ENCODE data around the gene CD151. TPM values are rescaled to one million over a fixed set of nuclear protein-coding genes. Genes with fewer than 3 reads are reported as not detected.

The CD151 gene
- total and polyA plus RNA-seq, 4 experiments from 2014 or later: 9.7 to 24.8 (median 22.1) TPM

GRCh38 chr11:863023-863909, 30.5 kb downstream of the CD151 start:
- no peak overlapping the region for H3K4me3 ChIP-seq (ENCODE audit: low read length in 2 of 2)
- H3K27me3 ChIP-seq (ENCODE audit: insufficient read depth, low read length): no peaks in the 10 kb centered on the region
- POLR2A ChIA-PET (ENCODE audit: partially characterized antibody): no interaction called here
- H3K36me3 Mint-ChIP-seq: no peaks in the 10 kb centered on the region
- H3K27me3 Mint-ChIP-seq: no peaks in the 10 kb centered on the region
- H3K9me3 Mint-ChIP-seq: no peaks in the 10 kb centered on the region
- no peak overlapping the region for H3K27ac Mint-ChIP-seq
- H3K27ac ChIP-seq (ENCODE audit: low read depth, low read length): no peak overlapping the region
- CTCF ChIA-PET (ENCODE audit: partially characterized antibody): no interaction called here
- no peaks in the 10 kb centered on the region for H3K36me3 ChIP-seq (ENCODE audit: insufficient read depth, low read length)
- H3K4me1 ChIP-seq (ENCODE audit: insufficient read depth, low read length): no peaks in the 10 kb centered on the region
- intact Hi-C loops (cut with micrococcal nuclease): no loop called here
- DNase-seq: no peak
- H3K4me1 Mint-ChIP-seq: no peaks in the 10 kb centered on the region
- H3K9me3 ChIP-seq (ENCODE audit: control insufficient read depth in 1 of 2, low read length in 2 of 2): no peaks in the 10 kb centered on the region
- no peak overlapping the region for H3K4me3 Mint-ChIP-seq

GRCh38 chr11:863910-864827, 31.4 kb downstream of the CD151 start:
- Mint-ChIP-seq H3K27me3 (no peaks in the 10 kb centered on the region), H3K27ac (no peak overlapping the region), H3K4me3 (no peak overlapping the region), H3K9me3 (no peaks in the 10 kb centered on the region), H3K36me3 (no peaks in the 10 kb centered on the region), H3K4me1 (no peaks in the 10 kb centered on the region)
- Histone ChIP-seq H3K36me3 (ENCODE audit: insufficient read depth, low read length) (no peaks in the 10 kb centered on the region), H3K4me1 (ENCODE audit: insufficient read depth, low read length) (no peaks in the 10 kb centered on the region), H3K27ac (ENCODE audit: low read depth, low read length) (no peak overlapping the region), H3K4me3 (ENCODE audit: low read length in 2 of 2) (no peak overlapping the region), H3K9me3 (ENCODE audit: control insufficient read depth in 1 of 2, low read length in 2 of 2) (no peaks in the 10 kb centered on the region), H3K27me3 (ENCODE audit: insufficient read depth, low read length) (no peaks in the 10 kb centered on the region)
- CTCF ChIA-PET (ENCODE audit: partially characterized antibody): no interaction called here
- intact Hi-C loops (cut with micrococcal nuclease): no loop called here
- no peak for DNase-seq
- POLR2A ChIA-PET (ENCODE audit: partially characterized antibody): no interaction called here

GRCh38 chr11:864898-865297, 32.1 kb downstream of the CD151 start:
- CTCF ChIA-PET (ENCODE audit: partially characterized antibody): no interaction called here
- Histone ChIP-seq H3K4me1 (ENCODE audit: insufficient read depth, low read length) (no peaks in the 10 kb centered on the region), H3K9me3 (ENCODE audit: control insufficient read depth in 1 of 2, low read length in 2 of 2) (no peaks in the 10 kb centered on the region), H3K27me3 (ENCODE audit: insufficient read depth, low read length) (no peaks in the 10 kb centered on the region), H3K4me3 (ENCODE audit: low read length in 2 of 2) (no peak overlapping the region), H3K27ac (ENCODE audit: low read depth, low read length) (no peak overlapping the region), H3K36me3 (ENCODE audit: insufficient read depth, low read length) (no peaks in the 10 kb centered on the region)
- no peak overlapping the region for H3K4me3 Mint-ChIP-seq
- H3K27me3 Mint-ChIP-seq: no peaks in the 10 kb centered on the region
- POLR2A ChIA-PET (ENCODE audit: partially characterized antibody): no interaction called here
- no peaks in the 10 kb centered on the region for H3K4me1 Mint-ChIP-seq
- H3K27ac Mint-ChIP-seq: no peak overlapping the region
- intact Hi-C loops (cut with micrococcal nuclease): no loop called here
- H3K36me3 Mint-ChIP-seq: no peaks in the 10 kb centered on the region
- no peak for DNase-seq
- no peaks in the 10 kb centered on the region for H3K9me3 Mint-ChIP-seq

DNA sequence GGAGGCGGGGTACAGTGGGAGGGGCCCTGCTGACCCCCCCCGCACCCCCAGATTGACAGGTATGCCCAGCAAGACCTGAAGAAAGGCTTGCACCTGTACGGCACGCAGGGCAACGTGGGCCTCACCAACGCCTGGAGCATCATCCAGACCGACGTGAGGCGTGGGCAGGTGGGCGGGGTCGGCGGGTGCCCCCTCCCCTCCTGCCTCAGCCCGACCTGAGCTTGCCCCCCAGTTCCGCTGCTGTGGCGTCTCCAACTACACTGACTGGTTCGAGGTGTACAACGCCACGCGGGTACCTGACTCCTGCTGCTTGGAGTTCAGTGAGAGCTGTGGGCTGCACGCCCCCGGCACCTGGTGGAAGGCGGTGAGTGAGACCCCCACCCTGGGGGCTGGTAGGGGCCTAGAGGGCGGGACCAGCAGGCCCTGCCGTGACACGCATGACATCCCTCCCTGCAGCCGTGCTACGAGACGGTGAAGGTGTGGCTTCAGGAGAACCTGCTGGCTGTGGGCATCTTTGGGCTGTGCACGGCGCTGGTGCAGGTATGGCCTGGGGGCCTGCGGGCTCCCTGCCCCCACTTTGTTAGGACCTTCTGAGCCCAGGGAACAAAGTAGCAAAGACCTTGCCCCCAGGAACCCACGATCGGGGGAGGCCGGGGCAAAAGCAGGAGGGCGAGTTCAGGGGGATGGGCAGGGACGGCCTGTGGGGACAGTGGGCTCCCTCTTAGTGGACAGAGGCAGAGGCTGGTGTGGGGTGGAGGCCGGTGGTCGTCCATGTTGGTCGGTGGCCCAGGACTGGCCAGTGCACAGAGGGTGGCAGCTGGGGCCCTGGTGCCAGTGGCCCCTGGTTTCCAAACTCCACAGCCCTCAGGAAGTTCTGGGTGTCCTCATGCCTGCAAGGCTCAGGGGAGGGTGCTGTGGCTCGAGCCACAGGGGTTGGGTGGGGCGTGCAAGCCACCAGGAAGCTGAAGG, 33.0 kb downstream of the CD151 start:
- Histone ChIP-seq H3K4me1 (ENCODE audit: insufficient read depth, low read length) (no peaks in the 10 kb centered on the region), H3K4me3 (ENCODE audit: low read length in 2 of 2) (no peak overlapping the region), H3K36me3 (ENCODE audit: insufficient read depth, low read length) (no peaks in the 10 kb centered on the region), H3K9me3 (ENCODE audit: control insufficient read depth in 1 of 2, low read length in 2 of 2) (no peaks in the 10 kb centered on the region), H3K27me3 (ENCODE audit: insufficient read depth, low read length) (no peaks in the 10 kb centered on the region), H3K27ac (ENCODE audit: low read depth, low read length) (no peak overlapping the region)
- intact Hi-C loops (cut with micrococcal nuclease): no loop called here
- ChIA-PET CTCF (ENCODE audit: partially characterized antibody) (no interaction called here), POLR2A (ENCODE audit: partially characterized antibody) (no interaction called here)
- Mint-ChIP-seq H3K36me3 (no peaks in the 10 kb centered on the region), H3K4me1 (no peaks in the 10 kb centered on the region), H3K27ac (no peak overlapping the region), H3K27me3 (no peaks in the 10 kb centered on the region), H3K9me3 (no peaks in the 10 kb centered on the region), H3K4me3 (no peak overlapping the region)
- no peak for DNase-seq

GRCh38 chr11:866481-866880, 33.7 kb downstream of the CD151 start:
- no peaks in the 10 kb centered on the region for H3K4me1 ChIP-seq (ENCODE audit: insufficient read depth, low read length)
- intact Hi-C loops (cut with micrococcal nuclease): no loop called here
- no peak overlapping the region for H3K4me3 ChIP-seq (ENCODE audit: low read length in 2 of 2)
- ChIA-PET POLR2A (ENCODE audit: partially characterized antibody) (no interaction called here), CTCF (ENCODE audit: partially characterized antibody) (no interaction called here)
- no peak overlapping the region for H3K27ac ChIP-seq (ENCODE audit: low read depth, low read length)
- H3K27me3 ChIP-seq (ENCODE audit: insufficient read depth, low read length): no peaks in the 10 kb centered on the region
- no peaks in the 10 kb centered on the region for H3K9me3 ChIP-seq (ENCODE audit: control insufficient read depth in 1 of 2, low read length in 2 of 2)
- Mint-ChIP-seq H3K4me3 (no peak overlapping the region), H3K4me1 (no peaks in the 10 kb centered on the region), H3K36me3 (no peaks in the 10 kb centered on the region), H3K27me3 (no peaks in the 10 kb centered on the region), H3K27ac (no peak overlapping the region), H3K9me3 (no peaks in the 10 kb centered on the region)
- no peak for DNase-seq
- no peaks in the 10 kb centered on the region for H3K36me3 ChIP-seq (ENCODE audit: insufficient read depth, low read length)

DNA sequence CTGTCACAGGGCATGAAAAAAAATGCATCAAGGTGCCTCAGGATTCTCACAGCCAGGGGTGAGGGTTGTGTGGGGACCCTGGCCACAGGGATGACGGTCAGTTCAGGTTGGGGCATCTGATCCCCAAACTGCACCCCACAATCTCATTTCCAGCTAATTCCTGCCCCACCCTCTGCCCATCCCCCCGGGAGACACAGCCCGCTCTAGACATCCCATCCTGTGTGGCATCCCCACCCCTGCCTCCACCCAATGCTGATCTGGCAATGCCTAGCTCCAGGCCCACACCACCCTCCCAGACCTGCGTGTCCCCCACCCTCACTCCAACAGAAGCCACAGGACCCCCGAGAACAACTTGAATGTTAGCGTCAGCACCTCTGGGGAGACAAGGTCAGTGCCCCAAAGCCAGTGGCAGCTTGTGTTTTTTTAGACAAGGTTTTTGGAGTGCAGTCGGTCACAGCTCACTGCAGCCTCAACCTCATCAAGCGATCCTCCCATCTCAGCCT, 35.2 kb downstream of the CD151 start:
- ChIA-PET POLR2A (ENCODE audit: partially characterized antibody) (interaction anchor here (0.6 kb wide), 1 partner anchor 9 kb away, joined by 3 read pairs; no protein-coding TSS in a partner anchor), CTCF (ENCODE audit: partially characterized antibody) (no interaction called here)
- DNase-seq: no peak
- H3K27me3 ChIP-seq (ENCODE audit: insufficient read depth, low read length): no peaks in the 10 kb centered on the region
- no peaks in the 10 kb centered on the region for H3K4me1 ChIP-seq (ENCODE audit: insufficient read depth, low read length)
- Mint-ChIP-seq H3K27me3 (no peaks in the 10 kb centered on the region), H3K4me3 (no peak overlapping the region), H3K27ac (no peak overlapping the region), H3K4me1 (no peaks in the 10 kb centered on the region), H3K36me3 (peaks cover 0 to 3% of the 10 kb centered on the region in 2 donors), H3K9me3 (no peaks in the 10 kb centered on the region)
- no peak overlapping the region for H3K27ac ChIP-seq (ENCODE audit: low read depth, low read length)
- H3K36me3 ChIP-seq (ENCODE audit: insufficient read depth, low read length): no peaks in the 10 kb centered on the region
- intact Hi-C loops (cut with micrococcal nuclease): no loop called here
- no peak overlapping the region for H3K4me3 ChIP-seq (ENCODE audit: low read length in 2 of 2)
- H3K9me3 ChIP-seq (ENCODE audit: control insufficient read depth in 1 of 2, low read length in 2 of 2): no peaks in the 10 kb centered on the region
